Posterior cingulate gyrus (tissue), 11 donors: ENCODE data around the gene MYBPC2.
A peak's percentile ranks its signal among the peaks of the same experiment; 100 is the strongest.
"Not testable (repeated sequence)": the region's sequence is repeated elsewhere in the genome, so short reads cannot be mapped to it uniquely, and the experiment has no call there.

ENCODE experiments used
- DNase-seq, 10 donors: peaks; one replicate each; pipeline versions ENCODE4 v3.0.0 to v3.0.0-alpha.2; 2020 to 2021; ENCODE audit warnings: mixed read lengths in 3 of 10
- intact Hi-C: fragments of 100-400 bp; cut with DNase I; formaldehyde crosslinking; loops from one replicate; pipeline ENCODE4 v1.15.1; 2023

MYBPC2 gene

DNA sequence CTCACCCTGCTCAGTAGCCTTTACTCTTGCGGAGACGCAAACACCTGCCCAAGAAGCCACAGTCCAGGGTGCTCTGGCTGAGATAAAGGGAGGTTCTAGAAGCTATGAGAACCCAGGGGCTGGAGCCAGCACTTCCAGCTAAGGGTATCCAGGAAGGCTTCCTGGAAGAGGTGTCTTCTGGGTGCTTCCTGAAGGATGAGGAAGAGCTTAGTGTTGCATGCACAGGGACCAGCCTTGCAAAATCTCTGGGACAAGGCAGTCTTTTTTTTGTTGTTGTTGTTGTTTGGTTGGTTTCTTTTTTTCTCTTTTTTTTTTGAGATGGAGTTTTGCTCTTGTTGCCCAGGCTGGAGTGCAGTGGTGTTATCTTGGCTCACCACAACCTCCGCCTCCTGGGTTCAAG lies 20.6 kb downstream of the MYBPC2 start:
- intact Hi-C loops: no loop called here
- DNase-seq: no peak

- no peak for DNase-seq
- intact Hi-C loops: no loop called here
These were observed 23.3 kb downstream of the MYBPC2 start for GRCh38 chr19:50455992-50456391.

- peak in 2 of 10 donors; percentile 53 to 57 for DNase-seq
- intact Hi-C loops: no loop called here
These were observed 24.6 kb downstream of the MYBPC2 start for GRCh38 chr19:50457300-50457699.

DNA sequence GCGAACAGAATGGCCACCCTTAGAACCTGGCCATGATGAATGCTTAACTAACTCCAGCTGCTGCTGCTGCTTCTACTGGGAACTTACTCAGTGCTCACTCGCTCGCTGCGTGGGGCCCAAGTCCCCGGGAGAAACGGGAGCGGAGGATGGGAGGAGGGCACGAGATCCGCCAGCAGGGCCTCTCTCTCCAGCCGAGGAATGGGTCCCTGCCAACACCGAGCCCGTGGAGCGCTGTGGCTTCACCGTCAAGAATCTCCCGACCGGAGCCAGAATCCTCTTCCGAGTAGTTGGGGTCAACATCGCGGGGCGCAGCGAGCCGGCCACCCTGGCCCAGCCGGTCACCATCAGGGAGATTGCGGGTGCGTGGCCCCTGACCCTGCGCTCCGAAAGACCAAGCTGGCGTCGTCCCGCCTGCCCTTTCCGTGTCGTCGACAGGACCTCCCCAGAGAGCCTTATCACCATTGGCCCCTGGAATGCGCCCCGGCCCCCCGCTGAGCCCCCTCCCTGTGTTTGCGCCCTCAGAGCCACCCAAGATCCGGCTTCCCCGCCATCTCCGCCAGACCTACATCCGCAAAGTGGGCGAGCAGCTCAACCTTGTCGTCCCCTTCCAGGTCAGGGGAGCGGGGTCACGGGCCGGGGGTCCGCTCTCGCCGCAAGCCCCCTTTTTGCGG lies 25.8 kb downstream of the MYBPC2 start:
- DNase-seq: peak in 2 of 10 donors; percentile 69 to 70
- intact Hi-C loops: no loop called here

DNA sequence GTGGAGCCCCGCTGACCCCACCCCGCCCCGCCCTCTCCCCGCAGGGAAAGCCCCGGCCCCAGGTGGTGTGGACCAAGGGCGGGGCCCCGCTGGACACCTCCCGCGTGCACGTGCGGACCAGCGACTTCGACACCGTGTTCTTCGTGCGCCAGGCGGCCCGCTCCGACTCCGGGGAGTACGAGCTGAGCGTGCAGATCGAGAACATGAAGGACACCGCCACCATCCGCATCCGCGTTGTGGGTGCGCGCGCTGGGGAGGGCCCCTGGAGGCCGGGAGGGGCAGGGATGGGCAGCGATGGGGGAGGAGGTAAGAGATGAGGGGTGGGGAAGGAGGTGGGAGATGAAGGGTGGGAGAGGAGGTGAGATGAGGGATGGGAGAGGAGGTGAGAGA lies 26.4 kb downstream of the MYBPC2 start:
- peak in 2 of 10 donors; percentile 66 to 76 for DNase-seq
- intact Hi-C loops: no loop called here

GRCh38 chr19:50459638-50460037 lies 26.9 kb downstream of the MYBPC2 start:
- intact Hi-C loops: no loop called here

GRCh38 chr19:50460161-50460765 lies 27.6 kb downstream of the MYBPC2 start:
- peak in 1 of 10 donors; percentile 11 for DNase-seq
- intact Hi-C loops: no loop called here

More at GRCh38 chr19:50459638-50460037, 26.9 kb downstream of the MYBPC2 start:
- no peak for DNase-seq

DNA sequence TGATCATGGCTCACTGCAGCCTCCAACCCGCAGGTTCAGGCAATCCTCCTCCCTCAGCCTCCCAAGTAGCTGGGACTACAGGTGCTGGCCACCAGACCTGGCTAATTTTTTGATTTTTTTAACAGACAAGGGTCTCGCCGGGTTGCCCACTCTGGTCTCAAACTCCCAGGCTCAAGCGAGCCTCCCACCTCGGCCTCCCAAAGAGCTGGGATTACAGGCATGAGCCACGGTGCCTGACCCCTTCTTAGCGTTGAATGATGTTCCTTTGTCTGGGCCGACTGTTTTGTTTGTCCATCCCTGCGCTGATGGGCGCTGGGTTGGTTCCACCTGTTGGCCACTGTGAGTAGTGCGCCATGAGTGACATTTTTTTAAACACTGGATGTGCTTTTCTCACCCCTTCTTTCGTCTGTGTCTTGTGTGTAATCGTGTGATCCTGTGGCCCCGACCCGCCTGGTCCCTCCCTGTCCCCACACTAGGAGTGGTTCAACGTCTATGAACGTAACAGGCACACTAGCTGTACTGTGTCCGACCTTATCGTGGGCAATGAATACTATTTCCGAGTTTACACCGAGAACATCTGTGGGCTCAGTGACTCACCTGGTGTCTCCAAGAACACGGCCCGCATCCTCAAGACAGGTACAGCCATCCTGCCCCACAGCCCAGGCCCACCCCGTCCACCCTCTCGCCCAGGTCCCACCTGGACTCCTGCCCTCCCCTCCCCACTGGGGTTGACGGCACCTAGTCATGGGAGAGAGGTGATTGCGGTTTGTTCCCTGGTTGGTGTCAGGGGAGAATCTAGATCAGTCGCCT lies 28.6 kb downstream of the MYBPC2 start:
- intact Hi-C loops: loop anchor here (1.0 kb wide), 1 partner anchor 93 kb away; no protein-coding TSS in a partner anchor
- peak in 9 of 10 donors; percentile 43 to 93 (median 58) for DNase-seq

- DNase-seq: peak in 1 of 10 donors; percentile 35
- intact Hi-C loops: no loop called here
These were observed 30.3 kb downstream of the MYBPC2 start for GRCh38 chr19:50462970-50463369.

GRCh38 chr19:50464348-50464747 lies 31.7 kb downstream of the MYBPC2 start:
- intact Hi-C loops: no loop called here
- peak in 2 of 10 donors; percentile 47 to 66 for DNase-seq

GRCh38 chr19:50465000-50465399 lies 32.3 kb downstream of the MYBPC2 start:
- intact Hi-C loops: no loop called here
- peak in 2 of 10 donors; percentile 23 to 48 for DNase-seq

DNA sequence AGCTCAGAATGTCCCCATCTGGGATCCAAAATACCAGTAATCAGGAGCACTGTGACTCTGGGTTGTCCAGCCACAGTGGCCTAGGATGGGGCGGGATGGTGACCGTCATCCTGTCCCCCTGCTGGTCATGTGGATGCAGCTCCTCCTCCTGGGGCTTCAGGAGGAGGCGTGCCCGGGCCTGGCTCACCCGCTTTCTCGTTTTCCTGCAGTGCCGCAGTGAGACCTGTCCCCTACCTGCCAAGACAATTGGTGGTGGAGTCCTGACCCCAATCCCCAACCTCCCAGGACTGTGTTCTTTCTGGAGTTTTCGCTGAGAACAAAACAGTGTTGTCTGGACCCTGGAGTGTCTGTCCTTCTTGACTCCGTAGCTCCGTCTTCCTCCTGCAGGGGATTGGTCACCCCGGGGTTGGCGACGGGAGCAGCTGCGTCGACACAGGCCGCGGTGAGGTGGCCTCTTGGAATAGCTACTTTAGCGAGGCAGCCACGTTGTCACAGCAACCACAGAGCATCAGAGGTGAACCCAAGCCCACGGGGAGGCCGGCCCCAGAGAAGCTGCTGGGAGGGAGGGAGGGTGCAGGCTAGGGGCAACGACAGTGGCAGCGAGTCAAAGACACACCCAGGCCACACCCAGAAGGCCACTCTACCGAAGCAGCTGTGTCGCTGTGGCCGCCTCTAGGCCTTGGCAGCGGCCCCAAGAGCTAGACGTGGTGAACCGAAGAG lies 33.5 kb downstream of the MYBPC2 start:
- intact Hi-C loops: no loop called here
- peak in 2 of 10 donors; percentile 46 to 78 for DNase-seq

DNA sequence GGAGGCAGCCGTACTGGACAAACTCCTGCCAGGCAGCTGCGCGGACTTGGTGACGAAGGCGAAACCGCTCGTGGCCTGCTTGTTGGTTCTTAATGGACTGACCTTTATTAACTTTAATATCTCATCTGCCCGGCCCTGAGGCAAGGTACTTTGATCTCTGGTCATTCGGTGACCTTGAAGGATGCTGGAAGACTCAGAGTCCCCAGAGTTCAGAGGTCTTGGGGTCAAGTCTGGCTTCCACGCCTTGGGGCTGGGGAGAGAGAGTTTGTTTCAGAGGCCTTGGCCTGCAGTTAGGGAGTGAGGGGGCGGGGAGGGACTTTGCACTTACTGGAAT lies 34.0 kb downstream of the MYBPC2 start:
- intact Hi-C loops: no loop called here
- peak in 1 of 10 donors; percentile 40 for DNase-seq

DNA sequence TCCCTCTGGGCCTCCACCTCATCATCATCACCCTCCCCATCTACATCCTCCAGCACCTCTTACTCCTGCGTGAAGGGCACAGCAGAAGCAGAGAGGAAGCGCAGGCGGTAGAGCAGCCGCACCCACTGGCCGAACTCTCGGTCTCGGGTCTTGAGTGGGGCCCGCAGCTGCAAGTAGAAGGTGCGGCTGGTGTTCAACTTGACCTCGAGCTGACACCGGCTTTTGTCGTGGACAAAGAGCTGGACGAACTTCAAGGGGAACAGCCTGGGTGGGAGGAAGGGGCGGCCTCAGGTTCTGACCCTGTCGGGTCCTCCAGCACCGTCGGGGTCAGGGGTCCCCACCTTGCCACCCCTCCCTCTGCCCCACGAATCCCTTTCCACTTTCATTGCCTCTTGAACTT lies 34.9 kb downstream of the MYBPC2 start:
- peak in 3 of 10 donors; percentile 32 to 59 (median 46) for DNase-seq
- intact Hi-C loops: no loop called here

DNA sequence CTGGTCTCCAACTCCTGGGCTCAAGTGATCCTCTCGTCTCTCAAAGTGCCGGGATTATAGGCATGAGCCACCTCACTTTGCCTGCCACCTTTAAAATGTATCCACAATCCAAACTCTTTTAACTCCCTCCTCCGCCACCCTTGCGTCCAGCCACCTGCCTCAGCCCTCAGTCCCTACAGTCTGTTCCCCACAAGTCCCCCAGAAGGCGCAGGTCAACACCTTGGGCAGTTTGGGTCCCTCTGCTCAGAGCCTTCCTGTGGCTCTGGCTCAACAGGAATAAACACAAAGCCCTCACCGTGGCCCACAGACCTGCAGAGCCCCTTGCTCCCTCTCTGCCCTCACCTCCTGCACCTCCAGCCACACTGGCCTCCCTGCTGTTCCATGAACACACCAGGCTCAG lies 36.1 kb downstream of the MYBPC2 start:
- DNase-seq: peak in 2 of 10 donors; percentile 27 to 32

GRCh38 chr19:50473336-50473735 lies 40.6 kb downstream of the MYBPC2 start:
- peak in 2 of 10 donors; percentile 9 to 17 for DNase-seq
- intact Hi-C loops: not testable (repeated sequence)

More for the DNA sequence above, 36.1 kb downstream of the MYBPC2 start:
- intact Hi-C loops: no loop called here

DNA sequence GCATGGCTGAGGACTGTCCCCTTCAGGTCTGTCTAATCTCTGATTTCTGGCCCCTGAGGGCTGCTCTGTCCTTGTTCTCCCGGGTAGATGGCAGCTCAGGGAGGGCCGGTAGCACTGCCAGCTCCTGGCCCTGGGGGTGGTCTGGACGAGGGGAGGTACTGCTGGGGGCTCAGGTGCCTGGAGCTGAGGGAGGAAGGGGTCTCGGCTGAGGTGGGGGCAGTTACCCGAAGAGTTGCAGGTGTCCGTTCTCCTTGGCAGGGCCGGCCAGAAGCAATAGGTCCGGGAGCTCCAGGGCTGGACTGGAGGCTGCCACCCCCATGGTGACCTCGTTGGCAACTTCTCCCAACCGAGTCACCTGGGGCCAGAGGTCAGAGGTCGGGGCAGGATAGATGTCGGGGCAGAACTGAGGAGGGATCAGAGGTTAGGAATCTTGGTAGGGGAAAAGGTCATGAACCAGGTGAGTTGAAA lies 42.4 kb downstream of the MYBPC2 start:
- intact Hi-C loops: no loop called here
- DNase-seq: peak in 3 of 10 donors; percentile 52 to 82 (median 78)

GRCh38 chr19:50475736-50476223 lies 43.1 kb downstream of the MYBPC2 start:
- intact Hi-C loops: loop anchor here (2.0 kb wide), 1 partner anchor 35 kb away; the partner anchor contains the start of gene JOSD2
- DNase-seq: no peak

- DNase-seq: peak; percentile 82 to 98 (median 86)
- intact Hi-C loops: loop anchor here (2.0 kb wide), 1 partner anchor 34 kb away; the partner anchor contains the start of gene JOSD2
These were observed 43.7 kb downstream of the MYBPC2 start, which contains the start of the genes EMC10 and GARIN5A for GRCh38 chr19:50476224-50476906. Gene EMC10, plus strand, starts transcription at chr19:50476507. Its CDS starts 38 bp downstream, at chr19:50476545. Gene GARIN5A, minus strand, starts transcription at chr19:50476848. Its CDS starts 460 bp downstream, at chr19:50476388.
